H1 (cell line): ENCODE data around the gene SOX2. TPM values are rescaled to one million over a fixed set of nuclear protein-coding genes. Genes with fewer than 3 reads are reported as not detected.
A peak's percentile ranks its signal among the peaks of the same experiment; 100 is the strongest.

Experiments
- CTCF ChIA-PET: fragments of 300-600 bp; sonication (Branson Sonifier 250); formaldehyde crosslinking; loops from one replicate; lab custom pipeline; 2021; ENCODE audit not compliant: partially characterized antibody; lab: Charles Lee
- POLR2A ChIA-PET: fragments of 300-600 bp; sonication (Branson Sonifier 250); formaldehyde crosslinking; loops from one replicate; lab custom pipeline; 2021; ENCODE audit warnings: inconsistent platforms; ENCODE audit not compliant: partially characterized antibody; lab: Charles Lee
- DNase-seq, 2 experiments: peaks; one replicate each; pipeline versions ENCODE4 v3.0.0 to v3.0.0-alpha.2; 2010 to 2022; ENCODE audit warnings: low spot score in 2 of 2, low read depth in 1 of 2, mixed read lengths in 1 of 2
- FAIRE-seq: peaks from 2 replicates; lab custom pipeline; 2011; peaks lifted over from hg19 to GRCh38; lab: Jason Lieb, UNC
- H2AFZ ChIP-seq: 2 replicates; pipeline ENCODE4 v1.8.1; 2012; ENCODE audit warnings: low read length, inconsistent platforms
- H2AK5ac ChIP-seq: 2 replicates; pipeline ENCODE4 v1.6.1; 2013; ENCODE audit warnings: low read depth, low read length
- H2BK120ac ChIP-seq: replicated peaks from 2 replicates; pipeline ENCODE3; 2013; ENCODE audit warnings: low read depth, low read length, inconsistent platforms
- H2BK12ac ChIP-seq: 2 replicates; pipeline ENCODE4 v1.6.1; 2013; ENCODE audit warnings: low read depth, low read length
- H2BK15ac ChIP-seq: 2 replicates; pipeline ENCODE4 v1.6.1; 2013; ENCODE audit warnings: low read length
- H2BK20ac ChIP-seq: 2 replicates; pipeline ENCODE4 v1.6.1; 2013; ENCODE audit warnings: low read length
- H2BK5ac ChIP-seq: 2 replicates; pipeline ENCODE4 v1.6.1; 2013; ENCODE audit warnings: low read depth, low read length
- H3K14ac ChIP-seq: 2 replicates; pipeline ENCODE4 v1.6.1; 2013; ENCODE audit warnings: inconsistent platforms; ENCODE audit not compliant: insufficient read length
- H3K18ac ChIP-seq: 2 replicates; pipeline ENCODE4 v1.6.1; 2013; ENCODE audit warnings: low read length; ENCODE audit errors: extremely low read depth
- H3K23ac ChIP-seq: 2 replicates; pipeline ENCODE4 v1.6.1; 2013; ENCODE audit warnings: inconsistent platforms; ENCODE audit not compliant: insufficient read length
- H3K23me2 ChIP-seq: 2 replicates; pipeline ENCODE4 v1.6.1; 2013; ENCODE audit warnings: low read depth, low read length
- H3K27ac ChIP-seq: 2 replicates; pipeline ENCODE4 v1.6.1; 2011; ENCODE audit warnings: low read depth, low read length, inconsistent platforms
- H3K27me3 ChIP-seq, 4 experiments: replicated peaks in 1 of 4; 1 replicate in 1 of 4; 2 replicates in 3 of 4; pipeline versions ENCODE4 v1.6.1 to v1.8.1; 2011 to 2013; ENCODE audit warnings: low read length in 3 of 4, mild to moderate bottlenecking in 3 of 4, inconsistent platforms in 2 of 4, mixed read lengths in 2 of 4, moderate library complexity in 1 of 4; ENCODE audit not compliant: control insufficient read depth in 3 of 4, insufficient read depth in 3 of 4; ENCODE audit errors: extremely low read depth in 1 of 4
- H3K36me3 ChIP-seq, 4 experiments: 2 replicates each; pipeline versions ENCODE4 v1.6.1 to v1.8.1; 2011 to 2013; ENCODE audit warnings: mild to moderate bottlenecking in 4 of 4, low read length in 3 of 4, moderate library complexity in 2 of 4, control low read depth in 1 of 4, inconsistent platforms in 1 of 4; ENCODE audit not compliant: insufficient read depth in 4 of 4, control insufficient read depth in 2 of 4
- H3K4ac ChIP-seq: replicated peaks from 2 replicates; pipeline ENCODE3; 2013; ENCODE audit warnings: low read length, low read depth, mixed read lengths, inconsistent platforms; ENCODE audit not compliant: insufficient read length
- H3K4me1 ChIP-seq, 4 experiments: replicated peaks in 1 of 4; 1 replicate in 1 of 4; 2 replicates in 3 of 4; pipeline versions ENCODE4 v1.6.1 to v1.8.1; 2011 to 2013; ENCODE audit warnings: low read length in 3 of 4, inconsistent platforms in 2 of 4, mixed read lengths in 1 of 4; ENCODE audit not compliant: insufficient read depth in 4 of 4, control insufficient read depth in 3 of 4
- H3K4me2 ChIP-seq, 2 experiments: 2 replicates each; pipeline versions ENCODE4 v1.6.1 to v1.8.1; 2011 to 2013; ENCODE audit warnings: low read depth in 2 of 2, low read length in 2 of 2, control low read depth in 1 of 2, inconsistent platforms in 1 of 2, mild to moderate bottlenecking in 1 of 2; ENCODE audit not compliant: insufficient read depth in 1 of 2
- H3K4me3 ChIP-seq, 4 experiments: fragments of 200-600, 300-600 bp in 1 of 4; sonication (generic), shearing (Covaris generic), sonication (Bioruptor Twin) in 1 of 4; 2 replicates each; pipeline versions ENCODE4 v1.5.1 to v1.8.1; 2011 to 2016; ENCODE audit warnings: low read length in 4 of 4, low read depth in 3 of 4, control low read depth in 2 of 4, inconsistent platforms in 2 of 4, mild to moderate bottlenecking in 2 of 4, mixed read lengths in 1 of 4, moderate library complexity in 1 of 4; ENCODE audit not compliant: insufficient read depth in 2 of 4; ENCODE audit errors: extremely low read depth in 1 of 4
- H3K56ac ChIP-seq: replicated peaks from 2 replicates; pipeline ENCODE3; 2013; ENCODE audit warnings: low read depth, mild to moderate bottlenecking, mixed read lengths, low read length, inconsistent platforms; ENCODE audit not compliant: insufficient read length
- H3K79me1 ChIP-seq: 2 replicates; pipeline ENCODE4 v1.6.1; 2013; ENCODE audit warnings: low read depth, low read length, control low read depth
- H3K79me2 ChIP-seq, 2 experiments: 2 replicates each; pipeline versions ENCODE4 v1.6.1 to v1.8.1; 2012 to 2013; ENCODE audit warnings: low read length in 2 of 2, mild to moderate bottlenecking in 2 of 2, inconsistent platforms in 1 of 2; ENCODE audit not compliant: insufficient read depth in 2 of 2, control insufficient read depth in 1 of 2
- H3K9ac ChIP-seq, 4 experiments: replicated peaks in 1 of 4; 1 replicate in 1 of 4; 2 replicates in 3 of 4; pipeline versions ENCODE4 v1.6.1 to v1.8.1; 2011 to 2013; ENCODE audit warnings: low read depth in 3 of 4, low read length in 3 of 4, control low read depth in 2 of 4, mild to moderate bottlenecking in 2 of 4, moderate library complexity in 2 of 4, inconsistent platforms in 1 of 4; ENCODE audit errors: extremely low read depth in 1 of 4
- H3K9me3 ChIP-seq, 2 experiments: 2 replicates each; pipeline versions ENCODE4 v1.6.1 to v1.8.1; 2012 to 2013; ENCODE audit warnings: mild to moderate bottlenecking in 2 of 2, moderate library complexity in 2 of 2, control low read depth in 1 of 2, inconsistent platforms in 1 of 2, low read depth in 1 of 2, low read length in 1 of 2, mixed read lengths in 1 of 2; ENCODE audit not compliant: insufficient read depth in 2 of 2
- H4K20me1 ChIP-seq, 2 experiments: replicated peaks in 1 of 2; 2 replicates each; pipeline versions ENCODE3 to v1.8.1; 2011 to 2013; ENCODE audit warnings: inconsistent platforms in 2 of 2, low read length in 2 of 2, mild to moderate bottlenecking in 1 of 2; ENCODE audit not compliant: insufficient read depth in 2 of 2, control insufficient read depth in 1 of 2
- H4K5ac ChIP-seq: 2 replicates; pipeline ENCODE4 v1.6.1; 2013; ENCODE audit warnings: low read length, low read depth, mixed read lengths, inconsistent platforms; ENCODE audit not compliant: insufficient read length
- H4K8ac ChIP-seq: 2 replicates; pipeline ENCODE4 v1.8.0; 2013; ENCODE audit warnings: mild to moderate bottlenecking, moderate library complexity, low read length, inconsistent platforms; ENCODE audit not compliant: insufficient read depth; ENCODE audit errors: extremely low read depth
- H4K91ac ChIP-seq: replicated peaks from 2 replicates; pipeline ENCODE3; 2013; ENCODE audit warnings: low read length, mixed read lengths, inconsistent platforms; ENCODE audit not compliant: insufficient read length
- ATF2 ChIP-seq: IDR thresholded peaks from 2 replicates; pipeline ENCODE4 v1.6.1; 2012; ENCODE audit warnings: low read length, inconsistent platforms
- CHD1 ChIP-seq: IDR thresholded peaks from 2 replicates; pipeline ENCODE4 v1.6.1; 2012; ENCODE audit warnings: low read depth, low read length, improper control_type of control experiment
- GABPA ChIP-seq: IDR thresholded peaks from 2 replicates; pipeline ENCODE4 v1.6.1; 2011; ENCODE audit warnings: mild to moderate bottlenecking, low read length, moderate library complexity, borderline replicate concordance; ENCODE audit not compliant: insufficient read depth
- HDAC2 ChIP-seq, 2 experiments: fragments of 300-600 bp in 1 of 2; sonication (generic) in 1 of 2; IDR thresholded peaks; 2 replicates each; pipeline ENCODE4 v1.6.1; 2011 to 2012; ENCODE audit warnings: low read depth in 2 of 2, low read length in 2 of 2, mild to moderate bottlenecking in 2 of 2, moderate library complexity in 2 of 2, borderline replicate concordance in 1 of 2, inconsistent platforms in 1 of 2
- KDM5A ChIP-seq: fragments of 200-600 bp; IDR thresholded peaks from 2 replicates; pipeline ENCODE4 v1.7.1; 2012; ENCODE audit warnings: mild to moderate bottlenecking, low read length, inconsistent platforms, mixed read lengths
- RXRA ChIP-seq: IDR thresholded peaks from 2 replicates; pipeline ENCODE4 v1.6.1; 2011; ENCODE audit warnings: low read depth, mild to moderate bottlenecking, low read length, moderate library complexity; ENCODE audit not compliant: insufficient read depth
- SAP30 ChIP-seq: fragments of 300-600 bp; sonication (generic); IDR thresholded peaks from 2 replicates; pipeline ENCODE4 v1.7.1; 2012; ENCODE audit warnings: low read length, moderate library complexity, mild to moderate bottlenecking, inconsistent platforms; ENCODE audit not compliant: insufficient read depth, insufficient replicate concordance
- SIRT6 ChIP-seq: IDR thresholded peaks from one replicate; pipeline ENCODE4 v1.7.1; 2012; ENCODE audit warnings: low read length, inconsistent platforms
- SP1 ChIP-seq: IDR thresholded peaks from 2 replicates; pipeline ENCODE4 v1.6.1; 2011; ENCODE audit warnings: low read depth, low read length
- TEAD4 ChIP-seq: IDR thresholded peaks from 2 replicates; pipeline ENCODE4 v1.6.1; 2012; ENCODE audit warnings: low read depth, low read length, inconsistent platforms, mixed read lengths
- YY1 ChIP-seq: IDR thresholded peaks from 2 replicates; pipeline ENCODE4 v1.6.1; 2011; ENCODE audit warnings: low read depth, mild to moderate bottlenecking, low read length
- WGBS, 2 experiments: shearing (Covaris generic) in 1 of 2; methylation state at CpG; one replicate each; pipeline versions ENCODE4 v1.1.6 to v1.1.7; 2013 to 2015; ENCODE audit warnings: low lambda C conversion rate in 2 of 2, mixed read lengths in 2 of 2, inconsistent platforms in 1 of 2, low coverage in 1 of 2, missing lambda C conversion rate in 1 of 2; ENCODE audit not compliant: insufficient replicate concordance in 2 of 2, insufficient coverage in 1 of 2, insufficient read length in 1 of 2; ENCODE audit errors: extremely low coverage in 1 of 2, missing lambda C conversion rate in 1 of 2; 5-methylcytosine and 5-hydroxymethylcytosine counted together
- polyA plus RNA-seq, 7 experiments: library from polyadenylated mRNA; depleted of rRNA in 3 of 7; stranded (reverse) in 5 of 7; unstranded in 2 of 7; fragments of >200 nt in 5 of 7; fragments of 200-250 nt in 2 of 7; gene quantifications; 1 replicate in 5 of 7; 2 replicates in 1 of 7; 4 replicates in 1 of 7; pipeline versions ENCODE4 v1.2.1 to v1.2.3, GENCODE V29; 2011 to 2013; ENCODE audit warnings: missing spikeins in 2 of 7, mixed read lengths in 2 of 7
- total RNA-seq: library from RNA; stranded (reverse); fragmentation: NEBNext Ultra II Directional; extraction: Animal tissue kit (Norgen Biotek cat#: 25700); gene quantifications from 2 replicates; pipeline ENCODE4 v1.2.1, GENCODE V29; 2021

The SOX2 gene
- total and polyA plus RNA-seq, 2 of the 8 experiments (the other 6 are each of a cell fraction or from before 2014, with no cell fraction given) = 149 to 247 TPM

DNA sequence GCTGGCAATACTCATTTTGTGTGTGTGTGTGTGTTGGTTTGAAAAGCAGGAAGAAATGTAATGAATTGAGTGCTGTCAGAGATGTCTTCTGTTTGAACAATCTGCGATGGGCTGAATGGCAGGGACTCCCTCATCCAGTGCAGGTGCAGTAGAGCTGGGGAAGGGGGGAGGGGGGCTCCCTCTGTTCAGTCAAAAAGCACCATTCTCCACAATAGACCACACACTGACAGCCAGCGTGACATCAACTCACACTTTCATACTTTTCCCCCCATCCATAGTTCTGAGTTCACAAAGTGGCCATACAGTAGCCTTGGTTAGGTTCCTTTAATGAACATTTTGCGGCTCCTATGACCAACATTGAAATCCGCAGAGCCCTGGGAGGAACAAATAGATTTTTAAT, 10.4 kb downstream of the SOX2 start:
- H3K4me1 ChIP-seq = peaks cover 15 to 45% (median 26%) of the 10 kb centered on the region in 4 experiments
- WGBS, 2 experiments = 23% methylated on average over 4 of the region's 4 CpGs; no CpG with 5 or more reads in 1 of the 2 experiments
- TF ChIP-seq KDM5A (no peak), YY1 (no peak), GABPA (no peak), HDAC2 (IDR thresholded peaks at IDR 0.05; ENCODE audit: borderline replicate concordance in 1 of 2, low read depth in 2 of 2, low read length in 2 of 2) (no peak), SIRT6 (no peak), RXRA (no peak), ATF2 (0 out of 2 replicates have a peak, but pooled peaks have one; percentile 33), SP1 (0 out of 2 replicates have a peak, but pooled peaks have one; percentile 39), SAP30 (no peak), TEAD4 (no peak), CHD1 (no peak)

More for the DNA sequence above, 10.4 kb downstream of the SOX2 start:
- Histone ChIP-seq H3K27me3 (peaks cover 6 to 22% (median 15%) of the 10 kb centered on the region in 4 experiments; a peak in 6 of 7 replicates), H2BK15ac (no peak overlapping the region), H3K9ac (no peak overlapping the region), H3K4ac (no peak overlapping the region), H2BK5ac (no peak overlapping the region), H4K5ac (no peak overlapping the region), H3K79me2 (peaks cover 0 to 47% of the 10 kb centered on the region in 2 experiments; a peak in 3 of 4 replicates), H3K23me2 (peaks cover 15% of the 10 kb centered on the region), H2BK12ac (no peak overlapping the region), H2BK20ac (no peak overlapping the region), H3K23ac (no peak overlapping the region), H4K8ac (no peak overlapping the region), H2AK5ac (no peak overlapping the region; the same call in 1 of the 2 replicates), H3K36me3 (peaks cover 0 to 25% (median 2%) of the 10 kb centered on the region in 4 experiments; a peak in 3 of 8 replicates), H2BK120ac (no peak overlapping the region), H3K56ac (no peak overlapping the region), H4K20me1 (no peaks in the 10 kb centered on the region), H3K4me3 (peak overlapping the region in 2 of 4 experiments; percentile 1 to 73; a peak in 1 of 8 replicates), H4K91ac (no peak overlapping the region), H3K79me1 (peaks cover 3% of the 10 kb centered on the region), H3K14ac (no peak overlapping the region), H3K9me3 (no peaks in the 10 kb centered on the region), H3K18ac (no peak overlapping the region), H2AFZ (no peak overlapping the region), H3K4me2 (peak overlapping the region; percentile 94 to 100), H3K27ac (no peak overlapping the region)
- peak in 1 of 2 experiments; percentile 54 for DNase-seq
- ChIA-PET CTCF (interaction anchor here (0.5 to 3.2 kb wide), 6 partner anchors 20 to 563 kb away, joined by 3 to 25 read pairs (median 3); no protein-coding TSS in a partner anchor), POLR2A (interaction anchor here (0.8 to 2.9 kb wide), 6 partner anchors 8 to 165 kb away, joined by 3 to 19 read pairs (median 4); no protein-coding TSS in a partner anchor)
- FAIRE-seq = peak; percentile 32
